Right lung (tissue), 5 donors: ENCODE measurements around the gene EID2. TPM values are rescaled to one million over a fixed set of nuclear protein-coding genes. Genes with fewer than 3 reads are reported as not detected.

Experiments used
- DNase-seq, 2 donors: peaks; one replicate each; pipeline ENCODE4 v3.0.0-alpha.2; 2013
- polyA plus RNA-seq, 5 donors: library from polyadenylated mRNA; unstranded; fragments of 120-200 nt; gene quantifications; one replicate each; pipeline versions ENCODE4 v1.2.1 to v1.2.3, GENCODE V29; 2013; ENCODE audit warnings: inconsistent platforms in 1 of 5, low replicate concordance in 1 of 5; ENCODE audit not compliant: insufficient read length in 5 of 5, insufficient read depth in 1 of 5

EID2 gene
- polyA plus RNA-seq, 5 donors: 11.7 to 17.9 (median 15.9) TPM

DNA sequence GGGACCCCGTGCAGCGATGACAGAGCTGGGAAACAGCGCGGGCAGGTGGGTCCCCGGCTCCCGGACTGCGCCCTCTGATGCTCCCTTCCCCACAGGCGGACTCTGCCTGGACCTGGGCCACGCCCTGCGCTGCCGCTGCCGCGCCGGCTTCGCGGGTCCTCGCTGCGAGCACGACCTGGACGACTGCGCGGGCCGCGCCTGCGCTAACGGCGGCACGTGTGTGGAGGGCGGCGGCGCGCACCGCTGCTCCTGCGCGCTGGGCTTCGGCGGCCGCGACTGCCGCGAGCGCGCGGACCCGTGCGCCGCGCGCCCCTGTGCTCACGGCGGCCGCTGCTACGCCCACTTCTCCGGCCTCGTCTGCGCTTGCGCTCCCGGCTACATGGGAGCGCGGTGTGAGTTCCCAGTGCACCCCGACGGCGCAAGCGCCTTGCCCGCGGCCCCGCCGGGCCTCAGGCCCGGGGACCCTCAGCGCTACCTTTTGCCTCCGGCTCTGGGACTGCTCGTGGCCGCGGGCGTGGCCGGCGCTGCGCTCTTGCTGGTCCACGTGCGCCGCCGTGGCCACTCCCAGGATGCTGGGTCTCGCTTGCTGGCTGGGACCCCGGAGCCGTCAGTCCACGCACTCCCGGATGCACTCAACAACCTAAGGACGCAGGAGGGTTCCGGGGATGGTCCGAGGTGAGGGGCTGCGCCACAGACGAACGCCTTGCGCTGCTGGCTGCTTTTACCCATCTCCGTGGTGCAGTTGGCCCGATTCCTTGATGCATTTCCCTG is 32.8 kb downstream of the EID2 start:
- DNase-seq: peak in 1 of 2 donors; percentile 26

DNA sequence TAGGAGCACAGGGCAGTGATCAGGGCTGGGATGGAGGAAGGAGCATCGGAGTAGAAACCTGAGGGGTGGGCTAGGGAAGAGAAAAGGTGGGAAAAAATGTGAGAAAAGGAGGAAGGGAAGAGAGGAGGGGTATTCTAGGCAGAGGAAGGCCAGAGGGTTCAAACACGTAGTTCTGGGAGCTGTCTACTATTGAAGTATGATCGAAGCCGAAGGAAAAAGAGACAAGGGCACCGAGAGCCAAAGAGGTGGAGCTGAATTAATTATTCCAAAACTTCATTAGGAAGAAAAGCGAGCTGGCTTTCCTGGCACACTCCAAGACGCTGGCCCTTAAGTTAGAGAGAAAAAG is 33.4 kb downstream of the EID2 start:
- no peak for DNase-seq

DNA sequence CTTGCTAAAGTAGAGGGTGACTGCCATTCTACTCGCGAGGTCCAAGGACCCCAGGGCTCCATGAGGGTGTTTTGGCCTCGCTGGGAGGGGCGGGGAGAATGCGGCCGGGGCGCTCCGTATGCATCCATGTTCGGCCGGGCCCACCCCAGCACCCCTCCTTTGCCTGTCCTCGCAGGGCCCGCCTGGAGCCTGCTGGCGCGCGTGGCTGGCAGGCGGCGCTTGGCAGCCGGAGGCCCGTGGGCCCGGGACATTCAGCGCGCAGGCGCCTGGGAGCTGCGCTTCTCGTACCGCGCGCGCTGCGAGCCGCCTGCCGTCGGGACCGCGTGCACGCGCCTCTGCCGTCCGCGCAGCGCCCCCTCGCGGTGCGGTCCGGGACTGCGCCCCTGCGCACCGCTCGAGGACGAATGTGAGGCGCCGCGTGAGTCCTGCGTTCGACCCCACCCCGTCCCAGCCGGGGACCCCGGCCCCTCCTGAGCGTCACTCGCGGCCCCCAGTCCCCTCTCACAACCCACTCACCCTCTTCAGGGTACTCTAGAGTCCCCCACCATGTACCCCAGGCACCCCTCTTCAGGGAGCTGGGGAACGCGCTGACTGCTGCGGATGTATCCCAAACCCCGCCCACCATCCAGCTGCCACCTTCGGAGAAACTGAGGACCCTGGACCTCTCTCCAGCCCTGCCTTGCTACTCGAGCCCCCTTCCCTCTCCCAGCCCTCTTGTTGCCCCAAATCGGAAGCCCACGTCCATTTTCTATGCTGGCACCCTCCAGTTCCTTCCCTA is 37.1 kb downstream of the EID2 start:
- peak; percentile 50 to 54 for DNase-seq

DNA sequence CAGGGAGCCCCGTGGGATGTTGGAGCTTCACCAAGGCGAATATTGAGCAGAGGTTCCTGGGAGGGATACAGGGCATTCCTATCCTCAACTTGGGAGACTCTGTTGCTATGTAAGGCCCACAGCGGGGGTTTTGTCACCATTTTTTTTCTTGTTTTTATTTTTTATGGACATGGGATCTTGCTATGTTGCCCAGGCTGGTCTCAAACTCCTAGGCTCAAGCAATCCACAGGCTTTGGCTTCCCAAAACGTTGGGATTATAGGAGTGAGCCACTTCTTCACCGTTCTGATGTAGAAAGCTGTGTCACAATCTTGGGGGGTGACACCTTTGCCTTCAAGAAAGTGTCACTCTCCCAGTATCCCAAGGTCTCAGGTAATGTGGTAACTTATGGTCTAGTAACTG is 38.6 kb downstream of the EID2 start:
- no peak for DNase-seq

DNA sequence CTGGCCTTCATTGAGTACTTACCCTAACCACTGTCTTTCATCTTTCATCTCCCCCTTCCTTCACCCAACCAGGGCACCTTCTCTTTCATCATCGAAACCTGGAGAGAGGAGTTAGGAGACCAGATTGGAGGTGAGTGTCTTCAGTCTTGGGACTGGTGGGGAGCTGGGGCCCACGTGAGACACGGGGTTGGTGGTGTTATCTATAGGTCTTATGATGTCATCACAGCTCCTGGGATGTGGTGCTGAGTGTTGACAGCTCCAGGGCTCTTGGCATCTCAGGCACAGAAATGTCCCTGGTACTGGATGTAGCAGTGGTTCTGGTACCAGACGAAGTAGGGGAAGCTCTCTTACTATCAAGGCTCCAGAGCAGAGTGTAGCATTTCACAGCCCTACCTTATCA is 39.4 kb downstream of the EID2 start:
- no peak for DNase-seq

DNA sequence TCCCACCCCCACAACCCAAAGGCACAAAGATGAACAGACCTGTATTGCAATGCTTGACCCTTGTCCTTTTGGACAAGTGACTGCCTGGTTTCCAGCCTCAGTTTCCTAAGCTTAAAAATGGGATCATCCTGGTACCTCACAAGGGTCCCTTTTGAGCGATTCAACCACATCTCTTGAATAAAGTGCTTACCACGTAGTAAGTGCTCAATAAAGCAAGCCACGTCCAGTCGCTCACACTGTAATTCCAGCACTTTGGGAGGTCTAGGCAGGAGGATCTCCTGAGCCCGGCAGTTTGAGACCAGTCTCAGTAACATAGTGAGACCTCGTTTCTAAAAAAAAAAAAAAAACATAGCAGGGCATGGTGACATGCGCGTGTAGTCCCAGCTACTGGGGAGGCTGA is 40.0 kb downstream of the EID2 start:
- no peak for DNase-seq

DNA sequence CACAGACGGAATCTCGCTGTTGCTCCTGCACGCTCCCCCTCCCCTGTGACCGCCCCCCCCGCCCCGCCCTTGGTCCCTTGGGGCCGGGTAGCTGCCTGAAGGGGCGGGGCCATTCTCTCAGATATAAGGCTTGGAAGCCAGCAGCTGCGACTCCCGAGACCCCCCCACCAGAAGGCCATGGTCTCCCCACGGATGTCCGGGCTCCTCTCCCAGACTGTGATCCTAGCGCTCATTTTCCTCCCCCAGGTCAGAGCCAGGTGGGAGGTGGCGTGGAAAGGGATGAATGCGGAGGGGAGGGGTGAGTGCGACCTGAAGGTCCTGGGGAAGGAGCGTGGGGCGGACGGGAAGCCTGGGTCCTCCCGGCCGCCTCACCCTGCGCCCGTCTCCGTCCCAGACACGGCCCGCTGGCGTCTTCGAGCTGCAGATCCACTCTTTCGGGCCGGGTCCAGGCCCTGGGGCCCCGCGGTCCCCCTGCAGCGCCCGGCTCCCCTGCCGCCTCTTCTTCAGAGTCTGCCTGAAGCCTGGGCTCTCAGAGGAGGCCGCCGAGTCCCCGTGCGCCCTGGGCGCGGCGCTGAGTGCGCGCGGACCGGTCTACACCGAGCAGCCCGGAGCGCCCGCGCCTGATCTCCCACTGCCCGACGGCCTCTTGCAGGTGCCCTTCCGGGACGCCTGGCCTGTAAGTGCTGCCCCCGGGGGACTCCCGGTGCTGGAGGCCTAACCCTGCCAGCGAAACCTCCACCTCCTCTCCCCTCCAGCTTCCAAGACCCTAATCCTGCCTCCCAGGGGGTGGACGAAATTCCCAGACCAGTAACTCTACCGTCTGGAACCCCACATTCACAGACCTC is 40.9 kb downstream of the EID2 start, which contains the start of gene DLL3:
Gene DLL3, plus strand, starts transcription at position 150 of the 845 bp plus-strand sequence. Its CDS starts 28 bp downstream, at position 178.
- DNase-seq: no peak

DNA sequence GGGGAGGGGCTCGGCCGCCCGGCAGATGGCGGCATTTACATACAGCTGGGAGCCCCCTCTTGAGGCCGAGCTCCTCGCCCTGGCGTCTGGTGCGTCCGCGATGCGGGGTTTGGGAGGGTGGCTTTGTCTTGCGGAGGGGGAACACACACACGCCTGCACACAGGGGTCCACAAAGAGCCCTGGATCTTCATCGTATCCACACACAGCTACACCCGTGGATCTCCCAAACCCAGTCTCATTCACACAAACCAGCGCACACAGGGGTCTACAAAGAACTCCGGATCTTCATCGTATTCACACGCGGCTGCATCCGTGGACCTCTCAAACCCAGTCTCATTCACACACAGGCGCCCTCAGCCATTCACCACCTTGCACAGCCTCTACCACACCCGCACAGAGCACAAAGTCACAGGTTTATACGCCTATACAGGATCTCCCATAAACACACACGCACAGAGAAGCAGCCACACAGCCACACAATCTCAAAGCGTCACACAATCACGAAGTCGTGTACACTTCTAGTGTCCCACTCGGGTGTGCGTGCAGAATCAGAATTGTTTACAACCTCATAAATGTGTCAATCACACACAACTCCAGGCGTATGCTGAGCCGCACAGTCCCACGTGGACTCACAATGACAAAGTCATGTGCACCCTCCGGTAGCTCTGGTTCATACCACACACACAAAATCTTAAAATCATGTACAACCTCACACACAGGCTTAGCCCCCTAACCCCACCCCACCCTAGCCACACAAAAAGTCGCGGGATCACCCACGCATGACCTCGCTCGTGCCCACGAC is 41.8 kb downstream of the EID2 start:
- DNase-seq: peak in 1 of 2 donors; percentile 48

DNA sequence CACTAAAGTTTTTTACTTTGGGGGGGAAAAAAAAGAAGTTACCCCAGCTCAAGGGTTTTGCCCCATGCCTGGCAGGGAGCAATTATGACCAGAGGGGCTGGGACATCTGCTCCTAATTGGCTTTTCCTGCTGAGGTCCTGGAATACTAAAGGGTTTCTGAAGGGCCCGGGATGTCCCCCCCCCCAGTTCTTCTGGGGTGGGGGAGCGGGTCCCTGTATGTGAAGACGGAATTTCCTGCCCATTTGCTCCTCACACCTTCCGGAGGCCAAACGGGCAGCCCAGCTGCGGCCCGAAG is 42.3 kb downstream of the EID2 start:
- DNase-seq: no peak

DNA sequence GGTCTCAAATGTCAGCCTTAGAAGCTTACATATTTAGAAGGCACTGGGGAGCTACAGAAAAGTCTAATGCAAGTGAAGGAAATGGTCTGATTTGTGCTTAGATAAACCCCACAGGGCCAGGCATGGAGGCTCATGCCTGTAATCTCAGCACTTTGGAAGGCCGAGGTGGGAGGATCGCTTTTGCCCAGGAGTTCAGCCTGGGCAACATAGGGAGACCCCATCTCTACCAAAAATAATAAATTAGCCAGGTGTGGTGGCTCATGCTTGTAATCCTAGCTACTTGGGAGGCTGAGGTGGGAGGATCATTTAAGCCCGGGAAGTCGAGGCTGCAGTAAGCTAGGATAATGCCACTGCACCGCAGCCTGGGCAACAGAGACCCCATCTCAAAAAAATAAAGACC is 43.9 kb downstream of the EID2 start:
- no peak for DNase-seq

DNA sequence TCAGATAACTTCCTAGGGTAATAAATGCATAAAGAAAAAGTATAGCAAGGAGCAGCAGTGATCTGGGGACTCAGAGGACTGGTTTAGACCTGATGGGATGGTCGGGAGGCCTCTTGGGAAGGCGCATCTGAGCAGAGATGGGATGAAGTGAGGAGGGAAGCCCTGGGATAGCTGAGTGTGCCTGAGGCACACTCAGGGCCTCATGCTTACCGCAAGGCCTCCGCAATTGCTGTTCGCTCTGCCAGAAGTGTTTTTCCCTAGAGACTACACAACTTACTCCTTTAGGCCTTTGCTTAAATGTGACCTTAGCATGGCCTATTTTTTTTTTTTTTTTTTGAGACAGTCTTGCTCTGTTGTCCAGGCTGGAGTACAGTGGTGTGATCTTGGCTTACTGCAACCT is 45.3 kb downstream of the EID2 start:
- DNase-seq: no peak

DNA sequence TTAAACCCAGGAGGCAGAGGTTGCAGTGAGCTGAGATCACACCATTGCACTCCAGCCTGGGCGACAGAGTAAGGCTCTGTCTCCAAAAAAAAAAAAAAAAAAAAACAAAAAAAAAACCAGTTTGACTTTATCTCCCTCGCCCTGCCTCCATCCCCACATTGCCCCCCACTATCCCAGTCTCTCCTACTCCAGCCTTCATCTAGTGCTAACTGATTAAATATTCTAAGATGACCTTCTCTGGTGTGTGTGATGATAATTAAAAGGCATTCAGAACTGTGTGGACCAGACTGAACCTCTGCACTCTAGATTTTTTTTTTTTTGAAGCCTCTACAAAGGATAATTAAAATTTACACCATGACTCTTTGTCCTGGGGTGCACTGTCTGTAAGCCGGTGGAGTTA is 47.2 kb downstream of the EID2 start:
- no peak for DNase-seq

DNA sequence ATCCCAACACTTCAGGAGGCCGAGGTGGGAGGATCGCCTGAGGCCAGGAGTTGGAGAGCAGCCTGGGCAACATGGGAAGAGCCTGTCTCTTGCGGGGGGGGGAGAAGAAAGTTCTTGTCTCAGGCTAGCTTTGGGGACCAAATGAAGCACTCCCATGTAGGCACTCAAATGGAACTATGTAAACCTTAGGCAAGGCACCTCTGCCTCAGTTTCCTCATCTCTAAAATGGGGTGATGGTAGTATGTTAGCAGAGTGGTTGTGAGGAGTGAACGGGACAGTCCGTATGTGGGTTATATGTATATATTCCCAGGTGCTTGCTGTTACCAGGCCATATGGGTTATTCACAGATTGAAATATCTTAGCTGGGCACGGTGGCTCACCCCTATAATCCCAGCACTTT is 47.7 kb downstream of the EID2 start:
- no peak for DNase-seq

DNA sequence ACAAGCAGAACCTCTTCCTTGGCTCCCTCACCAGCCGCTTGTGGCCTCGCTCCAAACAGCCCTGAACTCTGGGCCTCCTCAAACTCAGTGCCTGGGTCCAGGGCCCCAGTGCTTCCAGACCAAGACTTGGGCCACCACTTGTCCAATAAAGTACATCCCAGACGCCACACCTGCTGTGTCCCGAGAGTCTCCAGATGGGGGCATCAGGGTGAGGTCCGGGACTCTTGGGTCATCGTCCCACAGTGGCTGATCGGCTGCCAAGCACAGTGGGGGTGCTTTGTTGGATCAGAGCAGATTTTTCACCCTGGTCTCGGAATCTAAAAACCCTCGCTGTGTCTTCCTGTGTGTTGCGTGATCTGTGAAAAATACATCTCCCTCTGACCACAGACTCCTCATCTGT is 50.2 kb downstream of the EID2 start:
- DNase-seq: no peak

Other genes starting within 250 kb of the EID2 start
- not detected for gene IFNL1, start 243.8 kb downstream of the EID2 start, polyA plus RNA-seq
- 1 to 10 TPM; 1.3 to 3.3 (median 2.1) TPM for gene LRFN1, start 219.3 kb downstream of the EID2 start, polyA plus RNA-seq
- 10 to 100 TPM; 42.5 to 54.5 (median 50.2) TPM for gene GMFG, start 204.1 kb downstream of the EID2 start, polyA plus RNA-seq
- 100 to 1,000 TPM in 3 of 5 donors, 10 to 100 TPM in 2; 79.7 to 128 (median 117) TPM for gene SAMD4B, start 197.7 kb downstream of the EID2 start, polyA plus RNA-seq
- gene PAF1, start 149.1 kb downstream of the EID2 start, polyA plus RNA-seq: 10 to 100 TPM; 57.7 to 71.1 (median 69.7) TPM
- 10 to 100 TPM; 32.9 to 45.0 (median 34.4) TPM for gene MED29, start 148.8 kb downstream of the EID2 start, polyA plus RNA-seq
- gene ZFP36, start 133.3 kb downstream of the EID2 start, polyA plus RNA-seq: 100 to 1,000 TPM in 1 of 5 donors, 10 to 100 TPM in 4; 36.6 to 122 (median 82.1) TPM
- gene PLEKHG2, start 127.5 kb downstream of the EID2 start, polyA plus RNA-seq: 10 to 100 TPM; 75.8 to 98.2 (median 89.8) TPM
- gene RPS16, start 104.2 kb downstream of the EID2 start, polyA plus RNA-seq: 1,000 to 10,000 TPM; 1,340 to 2,075 (median 1,433) TPM
- 100 to 1,000 TPM; 112 to 153 (median 126) TPM for gene SUPT5H, start 94.6 kb downstream of the EID2 start, polyA plus RNA-seq
- gene TIMM50, start 59.3 kb downstream of the EID2 start, polyA plus RNA-seq: 10 to 100 TPM; 57.7 to 81.3 (median 69.1) TPM
- gene DLL3, start 41.2 kb downstream of the EID2 start, polyA plus RNA-seq: under 1 TPM; 0.18 to 0.59 (median 0.43) TPM
- gene SELENOV, start 25.0 kb downstream of the EID2 start, polyA plus RNA-seq: under 1 TPM in 4 of 5 donors, not detected in 1; 0.25 to 0.51 (median 0.42) TPM
- gene EID2B, start 7.3 kb downstream of the EID2 start, polyA plus RNA-seq: 1 to 10 TPM; 4.1 to 5.4 (median 4.6) TPM
- gene LGALS13, start 62.4 kb upstream of the EID2 start, polyA plus RNA-seq: not detected
- not detected for gene LGALS16, start 115.8 kb upstream of the EID2 start, polyA plus RNA-seq
- under 1 TPM in 1 of 5 donors, not detected in 4; 0.37 TPM for gene LGALS14, start 164.3 kb upstream of the EID2 start, polyA plus RNA-seq
- gene CLC, start 197.9 kb upstream of the EID2 start, polyA plus RNA-seq: 1 to 10 TPM; 1.2 to 3.1 (median 1.4) TPM
- not detected for gene LEUTX, start 238.7 kb upstream of the EID2 start, polyA plus RNA-seq